Testis (tissue), 3 donors: ENCODE measurements around the gene ISOC2. TPM values are rescaled to one million over a fixed set of nuclear protein-coding genes. Genes with fewer than 3 reads are reported as not detected.

Source experiments
- DNase-seq: peaks from one replicate; pipeline ENCODE4 v3.0.0-alpha.2; 2019
- H3K27ac ChIP-seq, 2 donors: fragments of 200-600 bp; sonication (generic); one replicate each; pipeline ENCODE4 v1.5.1; 2019
- H3K27me3 ChIP-seq: fragments of 200-600 bp; sonication (generic); one replicate; pipeline ENCODE4 v1.5.1; 2019
- H3K36me3 ChIP-seq: fragments of 200-600 bp; sonication (generic); one replicate; pipeline ENCODE4 v1.5.1; 2017; ENCODE audit warnings: low read depth; ENCODE audit errors: missing control alignments
- H3K4me1 ChIP-seq: fragments of 200-600 bp; sonication (generic); one replicate; pipeline ENCODE4 v1.5.1; 2019
- H3K4me3 ChIP-seq, 2 donors: fragments of 200-600 bp; sonication (generic); one replicate each; pipeline ENCODE4 v1.5.1; 2017 to 2019
- H3K9me3 ChIP-seq: fragments of 200-600 bp; sonication (generic); one replicate; pipeline ENCODE4 v1.5.1; 2017
- CTCF ChIP-seq, 3 experiments: fragments of 450-650 bp in 2 of 3; fragments of 200-600 bp in 1 of 3; sonication (generic) in 1 of 3; IDR thresholded peaks; one replicate each; pipeline ENCODE4 v1.5.1; 2016 to 2019; ENCODE audit warnings: antibody characterized with exemption in 3 of 3, mild to moderate bottlenecking in 2 of 3, moderate library complexity in 1 of 3
- POLR2A ChIP-seq: fragments of 450-650 bp; IDR thresholded peaks from one replicate; pipeline ENCODE4 v1.6.1; 2017; ENCODE audit warnings: antibody characterized with exemption, mild to moderate bottlenecking, moderate library complexity
- WGBS, 2 donors: methylation state at CpG; one replicate each; pipeline ENCODE4 v1.1.5; 2018; 5-methylcytosine and 5-hydroxymethylcytosine counted together
- intact Hi-C: fragments of 100-400 bp; cut with DNase I; formaldehyde crosslinking; loops from one replicate; pipeline ENCODE4 v1.15.1; 2023; ENCODE audit warnings: low total_unique reads
- polyA plus RNA-seq: library from polyadenylated mRNA; stranded (reverse); fragments of 350-450 nt; fragmentation: Illumina TruSeq; extraction: RNeasy Lipid Tissue Mini Kit (QIAGEN cat#74804); gene quantifications from one replicate; pipeline ENCODE4 v1.2.3, GENCODE V29; 2014; ENCODE audit warnings: low read depth, low replicate concordance; ENCODE audit not compliant: insufficient read depth
- total RNA-seq, 2 donors: library from RNA; depleted of rRNA; stranded (reverse); fragments of >200 nt; gene quantifications; one replicate each; pipeline ENCODE4 v1.2.3, GENCODE V29; 2016

ISOC2 gene
- total and polyA plus RNA-seq, 3 donors from 2014 or later: 79.1 to 107 (median 98.5) TPM

GRCh38 chr19:55503502-55504251 is 42.2 kb upstream of the ISOC2 start:
- WGBS, 2 donors: 19 to 21% methylated on average over 58 to 64 of the region's 64 CpGs
- Histone ChIP-seq H3K27ac (peak overlapping the region; percentile 35 to 48), H3K27me3 (no peaks in the 10 kb centered on the region), H3K9me3 (no peaks in the 10 kb centered on the region), H3K4me1 (no peaks in the 10 kb centered on the region), H3K36me3 (no peaks in the 10 kb centered on the region), H3K4me3 (peak overlapping the region; percentile 42 to 47)
- DNase-seq: peak; percentile 95
- intact Hi-C loops: no loop called here
- TF ChIP-seq POLR2A (no peak), CTCF (IDR thresholded peaks at IDR 0.05) (peak; percentile 96 to 99 (median 99))

GRCh38 chr19:55503157-55503501 is 41.7 kb upstream of the ISOC2 start:
- H3K27ac ChIP-seq: peak overlapping the region; percentile 35 to 48
- no peaks in the 10 kb centered on the region for H3K4me1 ChIP-seq
- no peak for TF ChIP-seq CTCF (IDR thresholded peaks at IDR 0.05)
- intact Hi-C loops: no loop called here
- H3K4me3 ChIP-seq: peak overlapping the region; percentile 42 to 47
- no peaks in the 10 kb centered on the region for H3K27me3 ChIP-seq
- 61 to 77% methylated on average over 17 of the region's 17 CpGs for WGBS, 2 donors
- no peak for DNase-seq
- no peaks in the 10 kb centered on the region for H3K36me3 ChIP-seq
- no peaks in the 10 kb centered on the region for H3K9me3 ChIP-seq

GRCh38 chr19:55502197-55502952 is 40.9 kb upstream of the ISOC2 start:
- Histone ChIP-seq H3K4me1 (no peaks in the 10 kb centered on the region), H3K36me3 (no peaks in the 10 kb centered on the region), H3K9me3 (no peaks in the 10 kb centered on the region), H3K4me3 (no peak overlapping the region), H3K27ac (no peak overlapping the region), H3K27me3 (no peaks in the 10 kb centered on the region)
- 89 to 94% methylated on average over 9 of the region's 9 CpGs for WGBS, 2 donors
- intact Hi-C loops: no loop called here
- TF ChIP-seq CTCF (IDR thresholded peaks at IDR 0.05) (no peak), POLR2A (no peak)
- no peak for DNase-seq

GRCh38 chr19:55500368-55500952 is 39.0 kb upstream of the ISOC2 start:
- TF ChIP-seq CTCF (IDR thresholded peaks at IDR 0.05) (no peak), POLR2A (no peak)
- no peak for DNase-seq
- intact Hi-C loops: no loop called here
- Histone ChIP-seq H3K4me1 (no peaks in the 10 kb centered on the region), H3K4me3 (no peak overlapping the region), H3K36me3 (no peaks in the 10 kb centered on the region), H3K27ac (no peak overlapping the region), H3K9me3 (no peaks in the 10 kb centered on the region), H3K27me3 (no peaks in the 10 kb centered on the region)
- WGBS, 2 donors: 96 to 97% methylated on average over 15 to 26 of the region's 26 CpGs
